Measurements from ENCODE around the gene OSBPL3.

DNA sequence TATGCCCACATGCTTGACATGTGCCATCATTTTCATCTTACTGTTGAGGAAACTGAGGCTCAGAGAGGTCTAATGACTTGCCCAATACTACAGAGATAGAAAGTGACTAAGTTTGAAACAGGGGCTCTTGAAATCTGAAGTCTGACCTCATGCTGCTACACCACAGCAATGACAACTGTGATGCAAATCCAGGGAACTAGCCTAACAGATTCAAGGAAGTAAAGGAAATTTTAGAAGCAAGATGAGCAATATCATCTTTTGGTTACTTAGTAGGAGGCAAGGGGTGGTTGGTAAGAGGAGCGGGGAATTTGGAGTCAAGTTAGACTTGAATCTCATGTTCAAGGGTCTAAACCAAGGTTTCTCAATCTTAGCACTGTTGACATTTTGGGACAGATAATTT, 26.3 kb upstream of the OSBPL3 start:
- TF ChIP-seq POLR2AphosphoS5 (IDR thresholded peaks at IDR 0.05), result no peak
- TF ChIP-seq, protein P1, sequence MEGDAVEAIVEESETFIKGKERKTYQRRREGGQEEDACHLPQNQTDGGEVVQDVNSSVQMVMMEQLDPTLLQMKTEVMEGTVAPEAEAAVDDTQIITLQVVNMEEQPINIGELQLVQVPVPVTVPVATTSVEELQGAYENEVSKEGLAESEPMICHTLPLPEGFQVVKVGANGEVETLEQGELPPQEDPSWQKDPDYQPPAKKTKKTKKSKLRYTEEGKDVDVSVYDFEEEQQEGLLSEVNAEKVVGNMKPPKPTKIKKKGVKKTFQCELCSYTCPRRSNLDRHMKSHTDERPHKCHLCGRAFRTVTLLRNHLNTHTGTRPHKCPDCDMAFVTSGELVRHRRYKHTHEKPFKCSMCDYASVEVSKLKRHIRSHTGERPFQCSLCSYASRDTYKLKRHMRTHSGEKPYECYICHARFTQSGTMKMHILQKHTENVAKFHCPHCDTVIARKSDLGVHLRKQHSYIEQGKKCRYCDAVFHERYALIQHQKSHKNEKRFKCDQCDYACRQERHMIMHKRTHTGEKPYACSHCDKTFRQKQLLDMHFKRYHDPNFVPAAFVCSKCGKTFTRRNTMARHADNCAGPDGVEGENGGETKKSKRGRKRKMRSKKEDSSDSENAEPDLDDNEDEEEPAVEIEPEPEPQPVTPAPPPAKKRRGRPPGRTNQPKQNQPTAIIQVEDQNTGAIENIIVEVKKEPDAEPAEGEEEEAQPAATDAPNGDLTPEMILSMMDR (IDR thresholded peaks at IDR 0.05 in 8 of 11, conservative IDR thresholded peaks at IDR 0.05 in 3 of 11), result no peak
- no peak for TF ChIP-seq POLR2A (IDR thresholded peaks at IDR 0.05)
